GM19023 (cell line): ENCODE results near the gene FZR1.
"Not testable (repeated sequence)": the region's sequence is repeated elsewhere in the genome, so short reads cannot be mapped to it uniquely, and the experiment has no call there.

Experiments used
- ATAC-seq: cut with Tn5 transposase; IDR thresholded peaks from one replicate; pipeline ENCODE4 v1.9.1; 2021; ENCODE audit warnings: mild to moderate bottlenecking, moderate library complexity; ENCODE audit not compliant: unreplicated experiment

Gene FZR1

DNA sequence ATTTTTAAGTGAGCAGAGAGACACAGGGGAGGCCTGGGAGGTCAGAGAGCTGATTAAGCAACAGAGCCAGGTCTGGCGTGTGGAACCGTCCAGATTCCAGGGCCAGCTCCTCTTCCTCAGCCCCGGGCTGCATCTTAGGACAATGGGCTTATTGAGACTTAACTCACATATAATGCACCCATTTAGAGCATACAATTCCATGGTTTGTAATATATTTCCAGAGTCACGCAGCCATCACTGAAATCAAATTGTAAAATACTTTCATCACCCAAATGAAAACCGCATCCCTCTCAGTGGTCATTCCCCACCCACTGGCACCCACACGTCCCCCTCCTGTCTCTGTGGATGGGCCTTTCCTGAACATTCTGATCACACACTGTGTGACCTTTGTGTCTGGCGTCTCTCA is 64.5 kb downstream of the FZR1 start:
- ATAC-seq, result no peak

DNA sequence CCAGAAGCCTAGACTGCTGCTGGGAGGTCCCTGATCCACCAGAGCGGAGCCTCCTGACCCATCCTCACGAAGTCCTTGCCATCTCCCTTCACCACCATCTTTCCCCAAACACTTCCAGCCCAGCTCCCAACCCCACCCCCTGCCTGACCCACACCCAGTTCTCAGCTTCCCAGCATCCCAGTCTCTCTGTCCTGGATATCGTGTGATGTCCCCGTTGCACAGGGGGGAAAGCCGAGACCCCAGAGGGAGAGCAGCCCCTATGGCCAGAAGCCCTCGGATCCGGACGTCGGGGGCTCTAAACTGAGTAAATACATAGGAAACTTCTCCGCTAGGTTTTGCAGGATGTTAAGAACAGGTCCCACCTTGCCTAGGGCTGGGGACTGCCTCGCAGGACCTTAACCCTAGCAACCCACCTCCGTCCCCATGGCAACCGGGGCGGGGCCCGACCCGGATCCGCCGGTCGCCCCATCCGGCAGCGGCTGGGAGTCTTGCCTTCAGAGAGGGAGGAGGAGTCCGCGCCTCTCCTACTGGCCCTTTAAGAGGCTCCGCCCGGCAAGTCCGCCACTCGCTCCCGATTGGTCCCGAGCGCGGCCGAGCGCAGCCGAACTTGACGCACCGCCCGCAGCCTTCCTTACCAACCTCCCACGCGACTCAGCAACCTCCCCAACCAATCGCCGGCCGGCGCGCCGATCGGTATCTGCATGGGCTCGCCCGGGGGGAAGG is 66.2 kb downstream of the FZR1 start:
- peak; percentile 89 for ATAC-seq

DNA sequence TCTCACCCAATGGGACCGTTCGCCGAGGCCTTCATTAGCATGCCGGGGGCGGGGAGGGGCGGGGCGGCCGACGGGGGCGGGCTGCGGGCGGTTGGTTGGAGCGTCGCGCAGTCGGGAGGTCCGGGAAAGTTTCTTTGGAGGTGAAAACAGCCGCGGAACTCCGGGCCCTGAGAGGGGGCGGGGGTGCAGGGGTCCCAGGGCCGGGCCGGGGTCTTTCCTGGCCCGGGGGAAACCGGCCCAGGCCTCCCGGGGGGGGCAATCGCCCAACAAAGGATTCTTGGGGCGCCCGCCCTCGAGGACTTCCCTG is 66.7 kb downstream of the FZR1 start, which contains the start of gene HMG20B:
TSS of gene HMG20B (plus strand) at position 90 of the 307 bp plus-strand sequence. CDS start 366 bp downstream, outside the sequence.
- ATAC-seq, result no peak

DNA sequence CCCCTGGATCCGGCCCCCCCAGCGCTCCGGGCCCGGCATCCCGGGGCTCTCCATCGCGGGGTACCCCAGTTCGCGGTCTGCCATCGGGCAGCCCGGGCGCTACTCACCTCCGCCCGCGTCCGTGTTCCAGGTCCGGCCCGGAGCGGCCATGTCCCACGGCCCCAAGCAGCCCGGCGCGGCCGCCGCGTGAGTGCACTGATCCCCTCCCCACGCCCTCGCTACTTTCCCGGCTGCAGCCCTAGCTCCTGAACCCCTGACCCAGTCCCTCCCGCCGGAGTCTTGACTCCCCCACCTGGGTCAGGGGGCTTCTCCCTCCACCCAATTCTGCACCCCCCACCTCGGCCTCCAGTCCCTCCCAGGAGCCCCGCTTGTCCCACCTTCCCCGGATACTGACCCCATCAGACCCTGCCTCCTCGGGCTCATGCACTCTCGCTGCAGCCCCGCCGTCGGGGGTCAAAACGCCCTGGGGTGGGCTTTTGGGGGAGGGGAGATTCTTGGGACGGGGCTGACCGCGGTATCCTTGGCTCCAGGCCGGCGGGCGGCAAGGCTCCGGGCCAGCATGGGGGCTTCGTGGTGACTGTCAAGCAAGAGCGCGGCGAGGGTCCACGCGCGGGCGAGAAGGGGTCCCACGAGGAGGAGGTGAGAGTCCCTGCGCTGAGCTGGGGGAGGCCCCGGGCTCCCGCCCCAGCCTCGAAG is 67.2 kb downstream of the FZR1 start:
- peak; percentile 8 for ATAC-seq

DNA sequence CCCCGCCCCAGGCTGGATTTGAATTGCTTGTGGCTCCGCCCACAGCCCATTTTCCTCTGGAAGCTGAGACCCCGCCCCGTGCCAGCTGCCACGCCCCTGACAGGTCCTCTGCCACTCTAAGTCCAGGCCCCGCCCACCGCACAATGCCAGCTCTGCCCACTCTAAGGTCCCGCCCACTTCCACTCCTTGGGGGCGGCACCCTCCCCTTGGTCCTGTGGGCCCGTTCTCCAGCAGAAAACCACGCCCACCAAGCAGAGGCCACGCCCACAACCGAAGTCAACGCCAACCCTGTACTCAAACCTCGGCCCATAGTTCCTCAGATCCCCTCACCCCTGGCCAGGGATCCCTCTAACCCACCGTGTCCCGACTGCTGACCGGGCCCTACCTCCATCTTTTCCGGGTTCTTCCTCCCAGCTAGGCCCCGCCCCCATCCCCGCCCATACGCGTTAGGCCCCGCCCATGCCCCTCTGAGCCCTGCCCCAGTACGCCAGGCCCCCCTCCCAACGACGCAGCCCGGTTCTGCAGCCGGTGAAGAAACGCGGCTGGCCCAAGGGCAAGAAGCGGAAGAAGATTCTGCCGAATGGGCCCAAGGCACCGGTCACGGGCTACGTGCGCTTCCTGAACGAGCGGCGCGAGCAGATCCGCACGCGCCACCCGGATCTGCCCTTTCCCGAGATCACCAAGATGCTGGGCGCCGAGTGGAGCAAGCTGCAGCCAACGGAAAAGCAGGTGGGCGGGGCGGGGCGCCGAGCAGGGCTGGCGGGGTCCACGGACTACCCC is 67.9 kb downstream of the FZR1 start:
- no peak for ATAC-seq

DNA sequence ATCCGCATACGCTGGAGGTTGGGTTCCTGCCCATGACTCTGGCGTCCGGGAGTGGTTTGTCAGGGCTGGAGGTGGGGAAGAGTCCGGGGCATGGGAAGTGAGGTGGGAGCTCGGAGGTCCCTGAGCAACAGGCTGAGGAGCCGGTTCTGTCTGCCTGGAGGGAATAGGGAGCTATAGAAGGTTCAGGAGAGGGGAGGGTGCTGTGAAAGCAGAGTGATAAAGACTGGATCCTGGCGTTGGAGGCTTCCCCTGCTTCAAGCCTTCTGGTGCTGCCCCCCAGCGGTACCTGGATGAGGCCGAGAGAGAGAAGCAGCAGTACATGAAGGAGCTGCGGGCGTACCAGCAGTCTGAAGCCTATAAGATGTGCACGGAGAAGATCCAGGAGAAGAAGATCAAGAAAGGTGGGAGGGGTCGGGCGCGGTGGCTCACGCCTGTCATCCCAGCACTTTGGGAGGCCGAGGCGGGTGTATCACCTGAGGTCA is 69.2 kb downstream of the FZR1 start:
- ATAC-seq, result no peak

DNA sequence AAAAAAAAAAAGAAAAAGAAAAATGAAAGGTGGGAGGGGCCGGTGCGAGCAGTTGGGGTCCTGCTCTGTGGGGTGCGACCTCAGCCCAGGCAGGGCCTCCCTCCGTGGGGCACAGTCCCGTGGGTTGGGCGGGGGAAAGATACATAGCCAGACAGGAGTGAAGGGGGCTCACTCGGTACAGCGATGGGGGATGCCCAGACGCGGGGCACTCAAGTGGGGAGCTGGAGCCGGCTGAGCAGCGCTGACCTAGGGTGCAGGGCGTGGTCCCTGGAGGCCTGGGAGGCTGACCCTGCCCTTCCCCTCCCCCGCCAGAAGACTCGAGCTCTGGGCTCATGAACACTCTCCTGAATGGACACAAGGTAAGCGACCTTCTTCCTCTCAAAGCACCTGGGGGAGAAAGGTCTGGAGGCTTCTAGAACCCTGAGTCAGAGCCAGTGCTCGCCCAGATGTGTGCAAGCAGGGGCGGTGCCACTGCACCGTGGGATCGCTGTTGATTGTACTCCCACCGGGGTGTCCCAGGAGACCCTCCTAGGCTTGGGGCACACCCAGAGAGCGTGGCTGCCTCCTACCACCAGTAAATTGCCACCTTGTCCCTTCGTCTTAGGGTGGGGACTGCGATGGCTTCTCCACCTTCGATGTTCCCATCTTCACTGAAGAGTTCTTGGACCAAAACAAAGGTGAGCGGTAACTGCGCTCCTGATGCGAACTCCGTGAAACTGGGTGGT is 70.0 kb downstream of the FZR1 start:
- no peak for ATAC-seq

DNA sequence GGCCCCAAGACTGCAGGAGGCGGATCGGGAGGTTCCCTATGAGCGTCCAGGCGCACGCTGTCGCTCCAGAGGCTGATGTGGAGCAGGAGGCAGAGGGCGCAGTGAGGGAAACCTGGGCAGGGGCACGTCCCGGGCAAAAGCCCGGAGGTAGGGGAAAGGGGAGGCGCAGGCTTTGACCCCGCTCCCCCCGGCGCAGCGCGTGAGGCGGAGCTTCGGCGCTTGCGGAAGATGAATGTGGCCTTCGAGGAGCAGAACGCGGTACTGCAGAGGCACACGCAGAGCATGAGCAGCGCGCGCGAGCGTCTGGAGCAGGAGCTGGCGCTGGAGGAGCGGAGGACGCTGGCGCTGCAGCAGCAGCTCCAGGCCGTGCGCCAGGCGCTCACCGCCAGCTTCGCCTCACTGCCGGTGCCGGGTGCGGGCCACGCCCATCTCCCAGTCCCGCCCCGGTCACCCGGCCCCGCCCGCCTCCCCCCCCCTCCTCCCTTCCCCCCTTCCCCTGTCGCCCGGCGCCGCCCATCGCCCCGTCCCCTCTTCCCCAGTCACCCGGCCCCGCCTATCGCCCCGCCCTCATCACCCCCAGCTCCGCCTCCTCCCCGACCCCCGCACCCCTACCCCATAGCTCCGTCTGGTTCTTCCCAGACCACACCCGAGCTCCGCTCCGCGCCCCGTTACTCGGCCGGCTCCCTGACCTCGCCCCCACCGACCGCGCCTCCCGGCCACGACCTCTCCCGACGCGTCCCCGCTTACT is 70.8 kb downstream of the FZR1 start:
- no peak for ATAC-seq

DNA sequence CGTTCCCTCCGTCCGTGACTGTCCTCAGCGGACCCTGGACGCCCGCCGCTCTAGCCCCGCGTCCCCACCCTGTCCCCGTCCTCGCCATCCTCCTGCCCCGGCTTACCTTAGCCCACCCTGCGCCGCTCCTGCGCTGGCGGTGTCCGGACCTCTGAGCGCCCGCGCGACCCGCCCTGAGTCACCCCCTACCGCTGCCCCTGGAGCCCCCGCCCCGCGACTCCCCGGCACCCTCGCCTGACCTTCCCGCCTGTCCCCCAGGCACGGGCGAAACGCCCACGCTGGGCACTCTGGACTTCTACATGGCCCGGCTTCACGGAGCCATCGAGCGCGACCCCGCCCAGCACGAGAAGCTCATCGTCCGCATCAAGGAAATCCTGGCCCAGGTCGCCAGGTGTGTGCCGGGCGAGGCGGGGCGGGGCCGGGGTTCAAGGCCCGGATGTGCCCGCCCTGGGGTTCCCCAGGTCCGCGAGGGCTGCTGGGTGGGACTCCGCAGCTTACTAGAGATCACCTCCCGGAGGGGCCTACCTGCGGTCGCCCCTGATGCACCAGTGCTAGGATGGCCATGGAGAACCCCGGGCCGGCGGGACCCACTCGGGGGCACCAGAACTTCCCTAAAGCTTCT is 71.7 kb downstream of the FZR1 start:
- no peak for ATAC-seq

DNA sequence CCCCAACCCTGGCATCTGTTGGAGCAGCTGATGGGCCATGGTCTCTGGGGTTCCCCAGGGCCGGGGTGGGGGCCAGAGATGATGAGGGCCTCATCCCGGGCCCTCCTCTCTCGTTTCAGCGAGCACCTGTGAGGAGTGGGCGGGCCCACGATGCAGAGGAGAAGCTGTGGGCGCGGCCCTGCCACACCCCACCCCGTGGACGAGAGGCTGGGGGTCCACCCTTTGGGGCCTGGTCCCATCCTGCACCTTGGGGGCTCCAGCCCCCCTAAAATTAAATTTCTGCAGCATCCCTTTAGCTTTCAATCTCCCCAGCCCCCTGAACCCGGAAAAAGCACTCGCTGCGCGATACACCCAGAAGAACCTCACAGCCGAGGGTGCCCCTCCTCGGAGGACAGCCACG is 72.3 kb downstream of the FZR1 start:
- ATAC-seq, result no peak

DNA sequence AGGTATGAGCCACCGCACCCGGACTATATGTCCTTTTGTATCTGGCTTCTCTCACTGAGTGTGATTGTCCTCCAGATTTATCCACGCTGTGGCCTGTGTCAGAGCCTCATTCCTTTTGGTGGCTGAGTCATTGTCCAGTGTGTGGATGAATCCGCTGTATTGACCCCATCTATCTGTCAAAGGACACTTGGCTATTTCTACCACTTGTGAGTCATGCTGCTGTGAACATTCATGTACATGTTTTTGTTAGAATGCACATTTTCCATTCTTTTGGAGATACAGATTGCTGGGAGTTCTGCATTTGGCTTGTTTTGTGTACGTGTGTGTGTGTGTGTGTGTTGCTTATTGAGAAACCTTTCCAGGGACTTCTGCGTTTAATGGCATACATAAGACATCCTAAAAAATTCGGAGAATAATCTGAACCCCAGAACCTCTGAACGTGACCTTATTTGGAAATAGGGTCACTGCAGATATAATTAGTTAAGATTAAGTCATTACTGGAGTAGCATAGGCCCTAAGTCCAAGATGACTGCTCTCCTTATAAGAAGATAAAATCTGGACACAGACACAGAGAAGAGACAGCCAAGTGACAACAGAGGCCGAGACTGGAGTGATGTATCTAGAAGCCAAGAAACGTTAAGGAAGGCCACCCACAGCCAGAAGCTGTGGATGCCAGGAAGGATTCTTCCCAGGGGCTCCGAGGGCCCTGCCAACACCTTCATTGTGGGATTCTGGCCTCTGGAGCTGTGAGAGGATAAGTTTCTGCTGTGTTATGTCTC is 74.2 kb downstream of the FZR1 start:
- no peak for ATAC-seq

DNA sequence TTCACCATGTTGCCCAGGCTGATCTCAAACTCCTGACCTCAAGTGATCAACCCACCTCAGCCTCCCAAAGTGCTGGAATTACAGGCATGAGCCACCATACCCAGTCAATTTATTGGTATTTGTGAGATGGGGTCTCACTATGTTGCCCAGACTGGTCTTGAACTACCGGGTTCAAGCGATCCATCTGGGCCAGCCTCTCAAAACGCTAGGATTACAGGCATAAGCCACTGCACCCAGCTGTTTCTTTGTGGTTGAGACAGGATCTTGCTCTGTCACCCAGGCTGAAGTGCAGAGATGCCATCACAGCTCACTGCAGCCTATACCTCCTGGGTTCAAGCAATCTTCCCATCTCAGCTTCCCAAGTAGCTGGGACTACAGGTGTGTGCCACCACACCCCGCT is 75.7 kb downstream of the FZR1 start:
- not testable (repeated sequence) for ATAC-seq

DNA sequence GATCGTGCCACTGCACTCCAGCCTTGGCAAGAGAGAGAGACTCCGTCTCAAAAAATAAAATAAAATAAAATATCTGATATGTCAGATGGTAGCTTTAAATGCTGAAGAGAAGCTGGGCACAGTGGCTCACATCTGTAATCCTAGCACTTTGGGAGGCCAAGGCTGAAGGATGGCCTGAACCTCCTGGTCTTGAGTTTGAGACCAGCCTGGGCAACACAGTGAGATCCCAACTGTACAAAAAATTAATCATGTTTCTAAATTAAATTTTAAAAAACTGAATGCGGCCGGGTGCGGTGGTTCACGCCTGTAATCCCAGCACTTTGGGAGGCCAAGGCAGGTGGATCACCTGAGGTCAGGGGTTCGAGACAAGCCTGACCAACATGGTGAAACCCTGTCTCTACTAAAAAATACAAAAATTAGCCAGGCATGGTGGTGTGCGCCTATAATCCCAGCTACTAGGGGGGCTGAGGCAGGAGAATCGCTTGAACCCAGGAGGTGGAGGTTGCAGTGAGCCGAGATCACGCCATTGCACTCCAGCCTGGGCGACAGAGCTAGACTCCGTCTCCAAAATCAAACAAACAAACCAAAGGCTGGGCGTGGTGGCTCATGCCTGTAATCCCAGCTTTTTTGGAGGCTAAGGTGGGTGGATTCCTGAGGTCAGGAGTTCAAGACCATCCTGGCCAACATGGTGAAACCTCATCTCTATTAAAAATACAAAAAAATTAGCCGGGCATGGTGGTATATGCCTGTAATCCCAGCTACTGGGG is 78.1 kb downstream of the FZR1 start:
- not testable (repeated sequence) for ATAC-seq

DNA sequence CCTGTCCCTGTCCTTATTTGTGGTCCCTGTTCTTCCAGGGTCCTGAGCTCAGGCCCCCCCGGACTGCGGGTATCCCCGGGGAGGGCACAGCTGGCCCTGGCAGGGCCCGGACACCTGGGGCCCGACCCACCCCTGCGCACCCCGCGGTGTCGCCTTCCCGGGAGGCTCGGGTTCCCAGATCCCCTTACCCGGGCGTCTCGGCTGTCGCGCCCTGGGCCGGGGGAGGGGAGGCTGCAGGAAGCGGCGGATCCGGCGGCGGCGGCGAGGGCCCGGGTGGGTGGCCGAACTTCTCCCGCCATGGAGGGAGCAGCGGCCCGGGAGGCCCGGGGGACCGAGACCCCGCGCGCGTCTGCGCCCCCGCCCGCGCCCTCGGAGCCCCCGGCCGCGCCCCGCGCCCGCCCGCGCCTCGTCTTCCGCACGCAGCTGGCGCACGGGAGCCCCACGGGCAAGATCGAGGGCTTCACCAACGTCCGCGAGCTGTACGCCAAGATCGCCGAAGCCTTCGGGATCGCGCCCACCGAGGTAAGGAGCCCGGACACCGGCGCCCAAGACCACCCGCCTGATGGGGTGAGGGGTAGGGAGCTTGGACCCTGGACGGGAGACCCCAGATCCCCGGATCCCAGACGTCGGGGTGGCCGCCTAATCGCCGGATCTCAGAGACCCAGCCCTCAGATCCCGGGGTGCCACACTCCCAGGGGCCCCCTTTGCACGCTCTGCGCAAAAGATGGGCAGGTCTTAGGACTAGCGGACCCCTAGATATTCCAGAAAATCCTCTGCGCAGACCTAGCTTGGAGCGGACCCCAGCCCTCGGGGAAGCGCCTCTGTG is 79.4 kb downstream of the FZR1 start, which contains the start of gene GIPC3:
TSS of gene GIPC3 (plus strand) at position 178 of the 826 bp plus-strand sequence. CDS start at position 298, 120 bp downstream.
- ATAC-seq, result no peak

DNA sequence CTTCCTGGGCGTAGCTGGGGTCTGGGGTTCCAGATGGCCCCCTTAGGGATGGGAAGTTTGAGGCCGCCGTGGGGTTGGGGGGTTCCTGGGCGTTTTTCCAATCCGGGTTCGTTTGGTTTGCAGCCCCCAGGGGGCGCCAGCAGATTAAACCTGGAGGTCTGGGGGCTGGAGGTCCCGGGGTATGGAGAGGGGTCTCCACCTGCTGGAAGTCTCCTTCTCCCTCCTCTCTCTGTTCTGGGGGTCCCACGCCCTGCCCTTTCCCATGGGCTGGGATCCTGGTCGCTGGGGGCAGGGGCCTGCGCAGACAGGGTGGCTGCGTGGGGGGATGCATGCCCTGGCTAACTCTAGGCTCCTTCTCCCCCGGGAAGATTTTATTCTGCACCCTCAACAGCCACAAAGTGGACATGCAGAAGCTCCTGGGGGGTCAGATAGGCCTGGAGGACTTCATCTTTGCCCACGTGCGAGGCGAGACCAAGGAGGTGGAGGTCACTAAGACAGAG is 80.1 kb downstream of the FZR1 start:
- ATAC-seq, result no peak

DNA sequence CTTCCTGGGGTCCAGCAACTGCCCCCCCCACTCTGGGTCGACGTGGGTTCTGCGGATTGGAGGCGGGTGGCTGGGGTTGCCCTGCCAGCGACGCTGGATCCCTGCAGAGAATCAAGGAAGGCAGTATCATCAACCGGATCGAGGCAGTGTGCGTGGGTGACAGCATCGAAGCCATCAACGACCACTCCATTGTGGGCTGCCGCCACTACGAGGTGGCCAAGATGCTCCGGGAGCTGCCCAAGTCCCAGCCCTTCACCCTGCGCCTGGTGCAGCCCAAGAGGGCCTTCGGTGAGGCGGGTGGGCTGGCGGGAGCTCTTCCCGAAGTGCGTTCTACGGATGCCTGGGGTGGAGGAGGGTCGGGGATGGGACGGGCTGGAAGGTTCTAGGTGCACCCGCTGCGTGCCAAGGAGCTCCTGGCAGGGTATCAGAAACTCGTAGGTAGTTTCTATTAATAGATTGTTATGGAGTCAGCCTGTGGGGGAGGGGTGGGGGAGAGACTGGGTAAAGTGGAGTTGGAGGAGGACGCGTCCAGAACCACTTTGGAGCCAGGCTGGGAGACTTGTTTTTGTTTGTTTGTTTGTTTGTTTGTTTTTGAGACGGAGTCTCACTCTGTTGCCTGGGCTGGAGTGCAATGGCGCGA is 80.7 kb downstream of the FZR1 start:
- no peak for ATAC-seq
